Lung (tissue), 12 donors: ENCODE results near the gene VASH2. TPM values are rescaled to one million over a fixed set of nuclear protein-coding genes. Genes with fewer than 3 reads are reported as not detected.

Experiments
- ATAC-seq: fragments of 200-7000 bp; cut with Tn5 transposase; one replicate; pipeline ENCODE4 v1.9.1; 2020; ENCODE audit warnings: moderate number of reproducible peaks; ENCODE audit not compliant: insufficient read depth, low FRiP score
- DNase-seq, 3 donors: peaks; one replicate each; pipeline ENCODE4 v3.0.0-alpha.2; 2013 to 2017
- H3K27ac ChIP-seq, 2 donors: one replicate each; pipeline ENCODE4 v1.5.1; 2013; ENCODE audit warnings: mild to moderate bottlenecking in 2 of 2, moderate library complexity in 2 of 2, control low read depth in 1 of 2, inconsistent platforms in 1 of 2, low read depth in 1 of 2, low read length in 1 of 2
- H3K27me3 ChIP-seq, 3 donors: one replicate each; pipeline ENCODE4 v1.5.1; 2013; ENCODE audit warnings: low read length in 2 of 3; ENCODE audit not compliant: control insufficient read depth in 3 of 3, insufficient read depth in 3 of 3
- H3K36me3 ChIP-seq, 4 donors: one replicate each; pipeline ENCODE4 v1.5.1; 2013; ENCODE audit warnings: low read length in 4 of 4, mild to moderate bottlenecking in 1 of 4, moderate library complexity in 1 of 4; ENCODE audit not compliant: control insufficient read depth in 4 of 4, insufficient read depth in 4 of 4
- H3K4me1 ChIP-seq, 5 donors: one replicate each; pipeline ENCODE4 v1.5.1; 2013; ENCODE audit warnings: low read length in 5 of 5, mild to moderate bottlenecking in 2 of 5, moderate library complexity in 1 of 5; ENCODE audit not compliant: control insufficient read depth in 5 of 5, insufficient read depth in 5 of 5
- H3K4me3 ChIP-seq: one replicate; pipeline ENCODE4 v1.5.1; 2013; ENCODE audit warnings: mild to moderate bottlenecking, control low read depth, moderate library complexity
- H3K9ac ChIP-seq, 2 donors: one replicate each; pipeline ENCODE4 v1.5.1; 2013; ENCODE audit warnings: low read length in 2 of 2, control low read depth in 1 of 2; ENCODE audit not compliant: insufficient read depth in 1 of 2
- H3K9me3 ChIP-seq, 4 donors: one replicate each; pipeline ENCODE4 v1.5.1; 2013; ENCODE audit warnings: low read length in 3 of 4, mild to moderate bottlenecking in 1 of 4, moderate library complexity in 1 of 4; ENCODE audit not compliant: control insufficient read depth in 4 of 4, insufficient read depth in 3 of 4
- WGBS, 2 donors: extraction: QIAGEN DNeasy Blood & Tissue Kit; methylation state at CpG; one replicate each; pipeline ENCODE4 v1.1.7; 2013; 5-methylcytosine and 5-hydroxymethylcytosine counted together
- polyA plus RNA-seq, 2 donors: library from polyadenylated mRNA; stranded (reverse); fragments of 200-250 nt; gene quantifications; one replicate each; pipeline ENCODE4 v1.2.1, GENCODE V29; 2013
- total RNA-seq, 2 donors: library from RNA; depleted of rRNA in 1 of 2; stranded (reverse); fragments of >200 nt in 1 of 2; gene quantifications; one replicate each; pipeline ENCODE4 v1.2.1, GENCODE V29; 2014 to 2021
- TF ChIP-seq, protein P1 (sequence below): IDR thresholded peaks from 2 replicates; pipeline ENCODE4 v1.5.1; 2012; ENCODE audit warnings: mild to moderate bottlenecking; ENCODE audit errors: control extremely low read depth, extremely low read depth
- donor health status: control.
- donor health status: control.
- donor health status: Bipolar disorder and iron deficiency.
- donor health status: healthy.
- donor health status: DM: yes; HTN: yes; CAD: no.

Gene VASH2
- total and polyA plus RNA-seq, 4 donors = 0.26 to 11.0 (median 1.1) TPM

DNA sequence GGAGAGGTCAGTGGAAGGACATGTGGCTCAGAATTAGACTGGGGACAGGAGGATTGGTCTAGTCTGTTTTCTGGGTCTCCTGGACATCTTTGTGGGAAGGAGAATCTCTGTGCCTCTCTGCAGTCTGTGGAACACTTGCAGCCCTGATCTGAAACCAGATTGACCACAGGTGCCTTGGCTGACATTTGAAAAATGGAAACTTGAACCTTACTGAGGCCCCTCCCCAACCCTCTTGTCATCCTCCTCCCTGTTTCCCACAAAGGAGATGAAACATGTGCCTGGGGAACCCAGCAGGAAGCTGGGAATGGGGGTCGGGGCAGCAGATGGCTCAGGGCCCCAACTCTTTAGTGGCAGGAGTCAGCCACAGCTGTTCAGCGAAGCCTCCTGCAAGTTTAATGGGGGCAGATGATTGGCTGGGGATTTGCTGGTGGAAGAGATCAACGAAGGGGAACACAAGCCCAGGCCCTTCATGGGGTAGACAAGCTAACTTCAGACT is 18.1 kb downstream of the VASH2 start:
- no peaks in the 10 kb centered on the region for H3K27me3 ChIP-seq
- H3K4me3 ChIP-seq = no peak overlapping the region
- H3K9ac ChIP-seq = no peak overlapping the region
- ATAC-seq (no peak), DNase-seq (no peak)
- H3K27ac ChIP-seq = no peak overlapping the region
- no peaks in the 10 kb centered on the region for H3K4me1 ChIP-seq
- 74 to 82% methylated on average over 3 of the region's 3 CpGs for WGBS, 2 donors
- peaks cover 0 to 33% (median 11%) of the 10 kb centered on the region in 4 donors for H3K36me3 ChIP-seq
- TF ChIP-seq, protein P1, sequence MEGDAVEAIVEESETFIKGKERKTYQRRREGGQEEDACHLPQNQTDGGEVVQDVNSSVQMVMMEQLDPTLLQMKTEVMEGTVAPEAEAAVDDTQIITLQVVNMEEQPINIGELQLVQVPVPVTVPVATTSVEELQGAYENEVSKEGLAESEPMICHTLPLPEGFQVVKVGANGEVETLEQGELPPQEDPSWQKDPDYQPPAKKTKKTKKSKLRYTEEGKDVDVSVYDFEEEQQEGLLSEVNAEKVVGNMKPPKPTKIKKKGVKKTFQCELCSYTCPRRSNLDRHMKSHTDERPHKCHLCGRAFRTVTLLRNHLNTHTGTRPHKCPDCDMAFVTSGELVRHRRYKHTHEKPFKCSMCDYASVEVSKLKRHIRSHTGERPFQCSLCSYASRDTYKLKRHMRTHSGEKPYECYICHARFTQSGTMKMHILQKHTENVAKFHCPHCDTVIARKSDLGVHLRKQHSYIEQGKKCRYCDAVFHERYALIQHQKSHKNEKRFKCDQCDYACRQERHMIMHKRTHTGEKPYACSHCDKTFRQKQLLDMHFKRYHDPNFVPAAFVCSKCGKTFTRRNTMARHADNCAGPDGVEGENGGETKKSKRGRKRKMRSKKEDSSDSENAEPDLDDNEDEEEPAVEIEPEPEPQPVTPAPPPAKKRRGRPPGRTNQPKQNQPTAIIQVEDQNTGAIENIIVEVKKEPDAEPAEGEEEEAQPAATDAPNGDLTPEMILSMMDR = no peak
- H3K9me3 ChIP-seq = no peaks in the 10 kb centered on the region

DNA sequence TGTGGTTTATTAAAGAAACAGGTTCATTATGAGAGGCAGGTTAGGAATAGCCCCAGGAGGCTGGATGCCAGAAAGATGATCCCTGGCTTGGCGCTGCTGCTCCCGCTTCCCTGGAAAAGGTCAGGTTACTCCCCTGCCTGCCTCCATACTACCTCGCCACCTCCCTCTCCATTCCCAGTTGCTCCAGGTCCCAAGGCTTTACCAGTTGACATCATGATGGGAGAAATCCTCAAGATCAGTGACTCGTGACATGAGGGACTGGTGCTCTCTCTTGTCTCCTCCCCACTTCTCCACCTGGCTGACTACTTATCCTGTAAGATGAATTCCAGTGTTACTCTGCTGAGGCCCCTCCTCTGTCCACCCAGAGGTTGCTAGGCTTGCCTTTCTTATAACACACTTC is 19.7 kb downstream of the VASH2 start:
- Histone ChIP-seq H3K4me1 (no peaks in the 10 kb centered on the region), H3K4me3 (no peak overlapping the region)
- DNase-seq = no peak

DNA sequence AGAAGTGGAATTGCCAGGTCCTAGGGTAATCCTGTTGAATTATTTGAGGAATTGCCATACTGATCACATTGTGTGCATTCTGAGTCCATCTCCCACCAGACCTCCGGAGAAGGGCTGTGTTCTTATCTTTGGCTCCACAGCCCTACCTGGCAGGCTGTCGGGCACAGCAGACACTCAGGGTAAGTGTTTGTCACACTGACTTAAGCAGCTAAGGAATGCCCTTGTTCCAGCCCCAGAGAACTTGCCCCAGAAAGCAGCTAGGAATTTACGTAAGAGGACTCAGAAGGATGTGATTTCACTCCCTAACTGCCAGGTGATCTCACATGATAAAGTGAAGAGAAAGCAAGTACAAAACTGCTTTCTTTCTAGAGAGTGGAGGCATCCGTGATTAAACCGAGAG is 21.0 kb downstream of the VASH2 start:
- peak in 2 of 3 donors; percentile 37 to 59 for DNase-seq
- no peak overlapping the region for H3K9ac ChIP-seq
- peaks cover 0 to 38% (median 17%) of the 10 kb centered on the region in 4 donors for H3K36me3 ChIP-seq
- H3K27me3 ChIP-seq = no peaks in the 10 kb centered on the region
- H3K27ac ChIP-seq = peak overlapping the region in 1 of 2 donors; percentile 17
- peak; percentile 56 for ATAC-seq
- H3K4me1 ChIP-seq = no peaks in the 10 kb centered on the region
- no peak overlapping the region for H3K4me3 ChIP-seq
- TF ChIP-seq, protein P1 = no peak
- 69 to 87% methylated on average over 5 of the region's 5 CpGs for WGBS, 2 donors
- H3K9me3 ChIP-seq = no peaks in the 10 kb centered on the region

More for the DNA sequence above, 19.7 kb downstream of the VASH2 start:
- Histone ChIP-seq H3K9ac (no peak overlapping the region), H3K36me3 (peaks cover 0 to 38% (median 12%) of the 10 kb centered on the region in 4 donors), H3K27me3 (no peaks in the 10 kb centered on the region), H3K27ac (no peak overlapping the region), H3K9me3 (no peaks in the 10 kb centered on the region)
- WGBS, 2 donors = 90 to 91% methylated on average over 4 of the region's 4 CpGs
- TF ChIP-seq, protein P1 = no peak
- no peak for ATAC-seq

DNA sequence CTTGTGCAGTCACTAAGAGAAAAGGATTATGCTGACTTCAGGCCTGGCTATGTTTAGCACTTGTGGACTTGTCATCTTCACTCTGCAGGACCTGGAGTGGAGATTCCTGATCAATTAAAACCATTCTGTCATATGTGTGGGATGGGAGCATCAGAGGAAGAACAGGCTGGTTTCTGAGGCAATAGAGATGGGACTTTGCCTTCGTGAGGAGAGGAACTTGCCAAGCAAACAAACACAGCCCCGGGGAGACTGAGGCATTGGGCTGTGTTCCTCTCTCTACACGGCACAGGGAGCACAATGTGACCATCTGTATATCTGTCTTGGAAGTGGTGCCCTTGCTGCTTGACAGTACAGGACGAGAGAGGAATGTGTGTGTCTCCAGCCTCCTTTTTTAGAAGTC is 23.1 kb downstream of the VASH2 start:
- H3K9me3 ChIP-seq = no peaks in the 10 kb centered on the region
- no peak overlapping the region for H3K27ac ChIP-seq
- H3K36me3 ChIP-seq = peaks cover 0 to 34% (median 16%) of the 10 kb centered on the region in 4 donors
- no peak overlapping the region for H3K4me3 ChIP-seq
- no peak overlapping the region for H3K9ac ChIP-seq
- DNase-seq (no peak), ATAC-seq (no peak)
- WGBS, 2 donors = 91 to 92% methylated on average over 4 of the region's 4 CpGs
- TF ChIP-seq, protein P1 = no peak
- no peaks in the 10 kb centered on the region for H3K27me3 ChIP-seq
- H3K4me1 ChIP-seq = no peaks in the 10 kb centered on the region
